Breast epithelium (tissue), 3 donors: Measurements from ENCODE around the gene TMEM238.

Experiments
- CTCF ChIP-seq, 3 donors: fragments of 450-650 bp; IDR thresholded peaks; one replicate each; pipeline ENCODE4 v1.5.1; 2016 to 2017; ENCODE audit warnings: antibody characterized with exemption in 3 of 3, mild to moderate bottlenecking in 3 of 3, moderate library complexity in 3 of 3
- POLR2A ChIP-seq: fragments of 450-650 bp; IDR thresholded peaks from one replicate; pipeline ENCODE4 v1.6.1; 2016; ENCODE audit warnings: antibody characterized with exemption, mild to moderate bottlenecking, moderate library complexity

- TF ChIP-seq CTCF (IDR thresholded peaks at IDR 0.05) (no peak), POLR2A (no peak)
Observed at GRCh38 chr19:55369653-55370304, 14.3 kb downstream of the TMEM238 start.
